CD14-positive monocyte (primary cell): ENCODE results near the gene TMEM91. TPM values are rescaled to one million over a fixed set of nuclear protein-coding genes. Genes with fewer than 3 reads are reported as not detected.

Source experiments
- DNase-seq, 3 donors: peaks; one replicate each; pipeline ENCODE4 v3.0.0-alpha.2; 2011 to 2022
- H2AFZ ChIP-seq: 2 replicates; pipeline ENCODE4 v1.6.0; 2012; ENCODE audit warnings: mild to moderate bottlenecking, low read depth, low read length, inconsistent platforms; ENCODE audit not compliant: insufficient read depth, poor library complexity, severe bottlenecking
- H3K27ac ChIP-seq, 2 donors: 1 replicate in 1 of 2; 2 replicates in 1 of 2; pipeline ENCODE4 v1.5.1; 2012 to 2013; ENCODE audit warnings: low read length in 2 of 2, control low read depth in 1 of 2, inconsistent platforms in 1 of 2, low read depth in 1 of 2, mild to moderate bottlenecking in 1 of 2
- H3K27me3 ChIP-seq, 2 donors: one replicate each; pipeline versions ENCODE4 v1.6.0 to v1.6.1; 2011 to 2013; ENCODE audit warnings: low read length in 2 of 2; ENCODE audit not compliant: control insufficient read depth in 2 of 2, insufficient read depth in 2 of 2
- H3K36me3 ChIP-seq, 2 donors: replicated peaks in 1 of 2; 1 replicate in 1 of 2; 2 replicates in 1 of 2; pipeline versions ENCODE4 v1.5.1 to v1.6.1; 2012 to 2013; ENCODE audit warnings: low read length in 2 of 2, control low read depth in 1 of 2, inconsistent platforms in 1 of 2, mild to moderate bottlenecking in 1 of 2; ENCODE audit not compliant: insufficient read depth in 2 of 2, control insufficient read depth in 1 of 2
- H3K4me1 ChIP-seq, 2 donors: 1 replicate in 1 of 2; 2 replicates in 1 of 2; pipeline versions ENCODE4 v1.5.1 to v1.6.1; 2012 to 2013; ENCODE audit warnings: low read length in 2 of 2, control low read depth in 1 of 2, inconsistent platforms in 1 of 2, mild to moderate bottlenecking in 1 of 2, moderate library complexity in 1 of 2; ENCODE audit not compliant: insufficient read depth in 2 of 2, control insufficient read depth in 1 of 2
- H3K4me2 ChIP-seq: replicated peaks from 2 replicates; pipeline ENCODE3; 2012; ENCODE audit warnings: low read length, moderate library complexity, mild to moderate bottlenecking; ENCODE audit not compliant: poor library complexity, severe bottlenecking; ENCODE audit errors: extremely low read depth
- H3K4me3 ChIP-seq, 3 experiments: fragments of 200-600 bp in 1 of 3; sonication (generic) in 1 of 3; replicated peaks in 1 of 3; 1 replicate in 2 of 3; 2 replicates in 1 of 3; pipeline ENCODE4 v1.5.1; 2011 to 2013; ENCODE audit warnings: low read length in 3 of 3, mild to moderate bottlenecking in 3 of 3, control low read depth in 2 of 3, low read depth in 2 of 3, inconsistent platforms in 1 of 3, moderate library complexity in 1 of 3
- H3K79me2 ChIP-seq: 2 replicates; pipeline ENCODE4 v1.6.0; 2012; ENCODE audit warnings: mild to moderate bottlenecking, control low read depth, inconsistent platforms, low read length, moderate library complexity; ENCODE audit not compliant: insufficient read depth
- H3K9ac ChIP-seq: 2 replicates; pipeline ENCODE4 v1.6.0; 2017; ENCODE audit warnings: low read length, mild to moderate bottlenecking; ENCODE audit not compliant: insufficient read depth, poor library complexity, severe bottlenecking
- H3K9me3 ChIP-seq, 2 donors: replicated peaks in 1 of 2; 1 replicate in 1 of 2; 2 replicates in 1 of 2; pipeline versions ENCODE4 v1.5.1 to v1.6.1; 2012 to 2013; ENCODE audit warnings: low read length in 2 of 2, control low read depth in 1 of 2; ENCODE audit not compliant: control insufficient read depth in 1 of 2, insufficient read depth in 1 of 2
- H4K20me1 ChIP-seq: 2 replicates; pipeline ENCODE4 v1.6.0; 2012; ENCODE audit warnings: mild to moderate bottlenecking, low read length, control low read depth, moderate library complexity; ENCODE audit not compliant: insufficient read depth
- H3K27ac Mint-ChIP-seq, 7 donors: one replicate each; pipeline ENCODE4 v1.8.0; 2020; ENCODE audit warnings: mild to moderate bottlenecking in 7 of 7, mixed read lengths in 7 of 7, moderate library complexity in 6 of 7, inconsistent platforms in 2 of 7
- H3K27me3 Mint-ChIP-seq, 3 donors: one replicate each; pipeline ENCODE4 v1.8.0; 2021 to 2022; ENCODE audit warnings: low read depth in 3 of 3, mild to moderate bottlenecking in 3 of 3, mixed read lengths in 3 of 3, moderate library complexity in 3 of 3, inconsistent platforms in 1 of 3
- H3K36me3 Mint-ChIP-seq, 2 donors: one replicate each; pipeline ENCODE4 v1.8.0; 2020; ENCODE audit warnings: mixed read lengths in 2 of 2, inconsistent platforms in 1 of 2, mild to moderate bottlenecking in 1 of 2
- H3K4me1 Mint-ChIP-seq: one replicate; pipeline ENCODE4 v1.8.0; 2020; ENCODE audit warnings: mild to moderate bottlenecking, mixed read lengths
- H3K4me3 Mint-ChIP-seq, 2 donors: one replicate each; pipeline ENCODE4 v1.8.0; 2020; ENCODE audit warnings: mild to moderate bottlenecking in 2 of 2, mixed read lengths in 2 of 2, moderate library complexity in 1 of 2
- H3K9me3 Mint-ChIP-seq, 7 donors: one replicate each; pipeline ENCODE4 v1.8.0; 2020 to 2022; ENCODE audit warnings: mixed read lengths in 7 of 7, mild to moderate bottlenecking in 6 of 7, moderate library complexity in 6 of 7, inconsistent platforms in 2 of 7
- CTCF ChIP-seq: fragments of 200-600 bp; IDR thresholded peaks from one replicate; pipeline ENCODE4 v1.8.0; 2022; ENCODE audit warnings: antibody characterized with exemption, mild to moderate bottlenecking
- WGBS: methylation state at CpG from one replicate; pipeline ENCODE4 v1.1.5; 2013; ENCODE audit warnings: missing lambda C conversion rate; ENCODE audit not compliant: insufficient coverage; 5-methylcytosine and 5-hydroxymethylcytosine counted together
- intact Hi-C, 2 donors: fragments of 100-400 bp; cut with micrococcal nuclease; formaldehyde crosslinking; loops; one replicate each; pipeline versions ENCODE4 v1.15.0 to v1.15.1; 2023
- polyA plus RNA-seq, 3 donors: library from polyadenylated mRNA; depleted of rRNA in 1 of 3; unstranded in 2 of 3; stranded (reverse) in 1 of 3; fragments of 300-500 nt in 2 of 3; fragments of >200 nt in 1 of 3; fragmentation: Illumina TruSeq in 2 of 3; gene quantifications; 1 replicate in 2 of 3; 2 replicates in 1 of 3; pipeline ENCODE4 v1.2.3, GENCODE V29; 2012 to 2021

Gene TMEM91
- polyA plus RNA-seq, 3 donors = 29.1 to 103 (median 34.9) TPM

DNA sequence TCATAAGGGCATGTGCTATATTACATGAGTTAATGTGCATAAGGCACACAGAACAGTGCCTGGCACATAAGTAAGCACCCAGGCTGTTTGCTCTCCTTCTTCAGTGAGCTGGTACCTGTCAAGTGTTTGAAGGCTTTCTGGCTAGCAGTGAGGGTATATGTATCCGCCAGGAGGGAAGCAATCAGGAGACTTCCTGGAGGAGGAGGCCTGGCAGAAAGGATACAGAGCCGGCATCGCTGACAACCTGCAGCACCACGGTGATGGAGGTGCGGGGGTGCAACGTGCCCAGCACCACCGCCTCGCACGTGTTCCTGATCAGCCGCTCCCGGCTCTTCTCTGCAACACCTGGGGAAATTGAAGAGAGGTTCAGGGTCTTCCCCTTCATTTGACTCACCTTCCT, 15.3 kb downstream of the TMEM91 start:
- H3K4me3 Mint-ChIP-seq = no peak overlapping the region

GRCh38 chr19:41392775-41393174, 16.4 kb downstream of the TMEM91 start:
- H3K79me2 ChIP-seq = peaks cover 29% of the 10 kb centered on the region
- H3K4me3 Mint-ChIP-seq = no peak overlapping the region
- peaks cover 18 to 21% of the 10 kb centered on the region in 2 donors for H3K4me1 ChIP-seq
- no peak for DNase-seq
- H3K36me3 Mint-ChIP-seq = peaks cover 36 to 45% of the 10 kb centered on the region in 2 donors
- H2AFZ ChIP-seq = no peak overlapping the region
- H3K27ac Mint-ChIP-seq = peak overlapping the region in 1 of 7 donors; percentile 21
- no peak for TF ChIP-seq CTCF
- peaks cover 35 to 39% of the 10 kb centered on the region in 2 donors for H3K36me3 ChIP-seq
- H3K27ac ChIP-seq = no peak overlapping the region
- no peak overlapping the region for H3K4me3 ChIP-seq
- H3K9me3 ChIP-seq = no peaks in the 10 kb centered on the region
- intact Hi-C loops = no loop called here
- H4K20me1 ChIP-seq = no peaks in the 10 kb centered on the region
- H3K27me3 Mint-ChIP-seq = peaks cover 0 to 2% (median 0%) of the 10 kb centered on the region in 3 donors
- no peak overlapping the region for H3K9ac ChIP-seq
- H3K4me2 ChIP-seq = no peak overlapping the region
- 96% methylated on average over 12 of the region's 12 CpGs for WGBS
- no peaks in the 10 kb centered on the region for H3K27me3 ChIP-seq
- peaks cover 0 to 5% (median 0%) of the 10 kb centered on the region in 7 donors for H3K9me3 Mint-ChIP-seq
- peaks cover 24% of the 10 kb centered on the region for H3K4me1 Mint-ChIP-seq

More for the DNA sequence above, 15.3 kb downstream of the TMEM91 start:
- H3K27ac ChIP-seq = no peak overlapping the region
- H3K4me1 ChIP-seq = peaks cover 14 to 21% of the 10 kb centered on the region in 2 donors
- peaks cover 0 to 5% (median 0%) of the 10 kb centered on the region in 7 donors for H3K9me3 Mint-ChIP-seq
- peak overlapping the region in 1 of 7 donors; percentile 41 for H3K27ac Mint-ChIP-seq
- H3K9me3 ChIP-seq = no peaks in the 10 kb centered on the region
- WGBS = 84% methylated on average over 5 of the region's 11 CpGs
- peaks cover 48 to 56% of the 10 kb centered on the region in 2 donors for H3K36me3 Mint-ChIP-seq
- no peak overlapping the region for H3K4me2 ChIP-seq
- intact Hi-C loops = no loop called here
- H3K9ac ChIP-seq = no peak overlapping the region
- peaks cover 45 to 51% of the 10 kb centered on the region in 2 donors for H3K36me3 ChIP-seq
- H4K20me1 ChIP-seq = no peaks in the 10 kb centered on the region
- peaks cover 0 to 3% (median 0%) of the 10 kb centered on the region in 3 donors for H3K27me3 Mint-ChIP-seq
- no peak for TF ChIP-seq CTCF
- DNase-seq = no peak
- peaks cover 24% of the 10 kb centered on the region for H3K4me1 Mint-ChIP-seq
- peaks cover 22% of the 10 kb centered on the region for H3K79me2 ChIP-seq
- H3K4me3 ChIP-seq = no peak overlapping the region
- H3K27me3 ChIP-seq = no peaks in the 10 kb centered on the region
- no peak overlapping the region for H2AFZ ChIP-seq
